K562 (cell line): Measurements from ENCODE around the gene RNF103. TPM values are rescaled to one million over a fixed set of nuclear protein-coding genes. Genes with fewer than 3 reads are reported as not detected.

Experiments
- C11orf30 ChIP-seq: fragments of 450-650 bp; IDR thresholded peaks from 2 replicates; pipeline ENCODE4 v1.6.1; 2016; ENCODE audit warnings: low read depth, mild to moderate bottlenecking
- CBFA2T2 ChIP-seq: fragments of 450-650 bp; conservative IDR thresholded peaks from 2 replicates; pipeline ENCODE4 v1.6.1; 2017; ENCODE audit warnings: mild to moderate bottlenecking
- GABPB2 ChIP-seq: fragments of 250-450 bp; sonication (Bioruptor Pico); conservative IDR thresholded peaks from 2 replicates; pipeline ENCODE4 v1.5.1; 2021; ENCODE audit warnings: mild to moderate bottlenecking
- MEF2D ChIP-seq: conservative IDR thresholded peaks from 2 replicates; pipeline ENCODE4 v1.6.1; 2016; ENCODE audit warnings: low read depth, missing genetic modification characterization, missing compliant biosample characterization
- MGA ChIP-seq: fragments of 450-650 bp; IDR thresholded peaks from 2 replicates; pipeline ENCODE4 v1.6.1; 2016; ENCODE audit warnings: mild to moderate bottlenecking, moderate library complexity
- PHF8 ChIP-seq: fragments of 200-600 bp; sonication (generic); IDR thresholded peaks from 2 replicates; pipeline ENCODE4 v1.6.1; 2012; ENCODE audit warnings: mixed run types, mild to moderate bottlenecking, inconsistent platforms, low read length, moderate library complexity, borderline replicate concordance
- PRMT5 ChIP-seq: sonication (generic); formaldehyde crosslinking; IDR thresholded peaks from 2 replicates; pipeline ENCODE4 v1.5.0; 2020; ENCODE audit warnings: missing genetic modification reagents
- SIX5 ChIP-seq, 2 experiments: IDR thresholded peaks; 2 replicates each; pipeline ENCODE4 v1.6.1; 2011; ENCODE audit warnings: low read length in 2 of 2, borderline replicate concordance in 1 of 2, low read depth in 1 of 2, mild to moderate bottlenecking in 1 of 2, moderate library complexity in 1 of 2; ENCODE audit not compliant: insufficient read depth in 1 of 2
- SRSF3 ChIP-seq: fragments of 200-400 bp; formaldehyde crosslinking; IDR thresholded peaks from 2 replicates; pipeline ENCODE4 v1.6.1; 2016; ENCODE audit warnings: mild to moderate bottlenecking, low read length, moderate library complexity; ENCODE audit not compliant: insufficient read depth
- ZNF12 ChIP-seq: sonication (generic); formaldehyde crosslinking; IDR thresholded peaks from 2 replicates; pipeline ENCODE4 v1.4.0; 2020; ENCODE audit warnings: mild to moderate bottlenecking, missing genetic modification reagents
- ZNF511 ChIP-seq: sonication (generic); formaldehyde crosslinking; IDR thresholded peaks from 2 replicates; pipeline ENCODE4 v1.8.0; 2022; ENCODE audit warnings: mild to moderate bottlenecking, missing genetic modification reagents
- ZNF589 ChIP-seq: fragments of 200-800 bp; sonication (Bioruptor generic); IDR thresholded peaks from 2 replicates; pipeline ENCODE4 v1.6.1; 2016; ENCODE audit warnings: low read depth, missing genetic modification characterization, missing compliant biosample characterization
- ZNF717 ChIP-seq: fragments of 250-450 bp; sonication (Bioruptor Pico); IDR thresholded peaks from 2 replicates; pipeline ENCODE4 v1.5.0; 2021
- ZNF785 ChIP-seq: fragments of 250-450 bp; sonication (Bioruptor Pico); IDR thresholded peaks from 2 replicates; pipeline ENCODE4 v1.4.0; 2020; ENCODE audit warnings: mild to moderate bottlenecking
- polyA plus RNA-seq, 8 experiments: library from polyadenylated mRNA; depleted of rRNA in 4 of 8; stranded (reverse) in 5 of 8; unstranded in 3 of 8; fragments of >200 nt; fragmentation: Nextera tagmentation in 2 of 8; fragmentation: Illumina TruSeq in 1 of 8; extraction: Ambion mirVana in 2 of 8; extraction: Trizol in 1 of 8; gene quantifications; 2 replicates each; pipeline versions ENCODE4 v1.2.1 to v1.2.3, GENCODE V29; 2011 to 2014; ENCODE audit warnings: inconsistent platforms in 1 of 8, missing spikeins in 1 of 8
- total RNA-seq, 7 experiments: library from RNA; depleted of rRNA in 6 of 7; stranded (reverse); fragments of >200 nt in 6 of 7; fragmentation: Illumina TruSeq in 2 of 7; extraction: Trizol in 2 of 7; gene quantifications; 2 replicates each; pipeline versions ENCODE4 v1.2.1 to v1.2.3, GENCODE V29; 2011 to 2021; ENCODE audit warnings: low replicate concordance in 1 of 7

RNF103 gene
- total and polyA plus RNA-seq, 9 of the 15 experiments (the other 6 are each of a cell fraction or from before 2014, with no cell fraction given), result 1.2 to 6.8 (median 4.6) TPM

- TF ChIP-seq MGA (peak; percentile 99), C11orf30 (peak; percentile 87), ZNF589 (CRISPR knock-in tag) (peak; percentile 98), MEF2D (0 out of 2 replicates have a peak, but pooled peaks have one; percentile 82), ZNF12 (peak; percentile 46; the same call in 1 of the 2 replicates), CBFA2T2 (0 out of 2 replicates have a peak, but pooled peaks have one; percentile 3), SRSF3 (no peak), SIX5 (IDR thresholded peaks at IDR 0.05; ENCODE audit: borderline replicate concordance in 1 of 2, insufficient read depth in 1 of 2, low read depth in 1 of 2, low read length in 2 of 2) (no peak; a peak in 1 of 4 replicates), PRMT5 (CRISPR knock-in tag) (0 out of 2 replicates have a peak, but pooled peaks have one; percentile 28), ZNF785 (CRISPR knock-in tag) (no peak), ZNF511 (CRISPR knock-in tag) (peak; percentile 65; the same call in 1 of the 2 replicates), ZNF717 (0 out of 2 replicates have a peak, but pooled peaks have one; percentile 62), PHF8 (peak; percentile 82), GABPB2 (CRISPR knock-in tag) (0 out of 2 replicates have a peak, but pooled peaks have one; percentile 50)
Observed at GRCh38 chr2:86562922-86563649, 60.6 kb downstream of the RNF103 start, which contains the start of gene CHMP3 (continued).
